GM06990 (cell line): ENCODE data around the gene PDGFC.

Experiments used
- DNase-seq: peaks from one replicate; pipeline ENCODE4 v3.0.0-alpha.2; 2011; ENCODE audit not compliant: insufficient read length; ENCODE audit errors: extremely low read depth
- H3K27me3 ChIP-seq: replicated peaks from 2 replicates; pipeline ENCODE4 v1.6.0; 2011; ENCODE audit warnings: low read length; ENCODE audit not compliant: control insufficient read depth, insufficient read depth
- H3K36me3 ChIP-seq: 2 replicates; pipeline ENCODE4 v1.5.1; 2011; ENCODE audit warnings: low read length; ENCODE audit not compliant: control insufficient read depth, insufficient read depth
- H3K4me3 ChIP-seq: replicated peaks from 2 replicates; pipeline ENCODE4 v1.5.1; 2011; ENCODE audit warnings: low read depth, mild to moderate bottlenecking, control low read depth, low read length
- CTCF ChIP-seq: IDR thresholded peaks from 2 replicates; pipeline ENCODE4 v1.5.1; 2011; ENCODE audit warnings: low read length, control low read depth, mild to moderate bottlenecking, inconsistent platforms; ENCODE audit not compliant: insufficient read depth, poor library complexity, severe bottlenecking

Gene PDGFC

DNA sequence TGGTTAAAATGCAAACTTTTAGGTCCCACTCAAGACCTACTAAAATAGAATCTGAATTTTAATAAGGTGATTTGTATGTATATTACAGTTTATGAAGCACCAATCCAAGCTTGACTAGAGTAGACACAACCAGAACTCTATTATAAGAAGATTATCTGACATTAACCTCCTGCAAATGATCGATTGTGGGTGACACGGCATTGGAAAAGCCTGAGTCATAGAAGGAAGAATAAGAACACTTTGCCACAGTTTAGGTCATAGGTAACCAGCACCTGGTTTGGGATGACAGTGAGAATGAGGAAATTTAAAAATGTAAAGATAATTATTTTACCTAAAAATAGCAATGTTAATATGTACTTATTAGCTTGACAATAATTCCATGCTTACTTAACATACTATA, 15.2 kb downstream of the PDGFC start:
- no peaks in the 10 kb centered on the region for H3K36me3 ChIP-seq
- no peaks in the 10 kb centered on the region for H3K27me3 ChIP-seq
- DNase-seq = no peak
- no peak for TF ChIP-seq CTCF
- H3K4me3 ChIP-seq = no peak overlapping the region

GRCh38 chr4:156954587-156954986, 17.0 kb downstream of the PDGFC start:
- no peak for TF ChIP-seq CTCF
- no peak for DNase-seq
- H3K36me3 ChIP-seq = no peaks in the 10 kb centered on the region
- H3K4me3 ChIP-seq = no peak overlapping the region
- no peaks in the 10 kb centered on the region for H3K27me3 ChIP-seq

- no peak for DNase-seq
- Histone ChIP-seq H3K27me3 (no peaks in the 10 kb centered on the region), H3K36me3 (no peaks in the 10 kb centered on the region), H3K4me3 (no peak overlapping the region)
- no peak for TF ChIP-seq CTCF
Measured at GRCh38 chr4:156953951-156954350, 17.6 kb downstream of the PDGFC start.

- no peak for DNase-seq
- TF ChIP-seq CTCF = no peak
- Histone ChIP-seq H3K36me3 (no peaks in the 10 kb centered on the region), H3K4me3 (no peak overlapping the region), H3K27me3 (no peaks in the 10 kb centered on the region)
Measured at GRCh38 chr4:156953001-156953400, 18.6 kb downstream of the PDGFC start.

DNA sequence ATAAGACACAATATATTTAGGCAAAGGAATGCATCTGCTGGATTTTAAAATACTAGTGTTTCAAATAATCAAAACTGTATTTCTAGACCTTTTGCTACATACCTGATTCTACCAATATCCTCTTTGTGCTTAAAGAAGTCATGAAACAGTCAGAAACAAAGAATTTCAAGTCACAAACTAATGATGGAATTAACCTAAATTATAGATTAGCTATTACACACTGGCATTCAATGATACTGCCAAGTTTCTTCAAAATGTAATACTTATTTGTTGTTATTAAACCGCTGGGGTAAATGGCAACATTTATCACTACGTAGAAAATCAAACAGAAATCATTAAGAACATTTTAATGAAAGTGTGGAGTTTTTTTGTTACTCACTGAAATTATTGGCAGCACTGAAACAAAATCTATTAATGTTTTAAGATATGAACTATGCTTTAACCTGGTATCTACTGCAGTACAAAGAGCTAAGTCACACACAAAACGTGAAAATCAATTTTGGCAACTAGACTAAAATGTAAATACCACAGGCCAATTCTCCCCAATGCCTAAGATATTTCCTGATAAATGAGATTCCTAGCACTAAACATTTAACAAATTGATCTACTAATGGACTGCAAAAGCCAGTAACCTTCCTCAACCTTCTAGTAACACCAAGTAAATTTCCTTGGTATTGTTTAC, 19.4 kb downstream of the PDGFC start:
- H3K36me3 ChIP-seq = no peaks in the 10 kb centered on the region
- no peak overlapping the region for H3K4me3 ChIP-seq
- no peaks in the 10 kb centered on the region for H3K27me3 ChIP-seq
- TF ChIP-seq CTCF = no peak
- DNase-seq = no peak

DNA sequence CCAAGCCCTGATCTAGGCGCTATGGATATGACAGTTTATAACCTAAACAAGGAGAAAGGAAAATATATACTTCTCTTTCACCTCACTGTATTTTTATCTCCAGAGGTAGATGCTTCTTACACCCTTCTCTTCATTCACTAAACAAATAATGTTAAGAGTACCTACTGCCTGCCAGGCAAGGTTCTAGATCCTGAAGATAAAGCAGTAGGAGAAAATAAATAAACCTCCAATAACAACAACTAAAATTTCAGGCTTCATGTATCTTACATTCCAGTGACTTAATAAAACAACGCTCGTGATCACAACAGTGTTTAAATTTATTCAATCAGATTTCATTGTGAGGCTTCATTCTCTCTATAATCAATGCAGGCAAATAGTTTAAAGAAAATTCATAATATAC, 20.7 kb downstream of the PDGFC start:
- Histone ChIP-seq H3K4me3 (no peak overlapping the region), H3K27me3 (no peaks in the 10 kb centered on the region), H3K36me3 (no peaks in the 10 kb centered on the region)
- DNase-seq = no peak
- TF ChIP-seq CTCF = no peak
